HEK293 (cell line): ENCODE results near the gene RAPGEF5.

ENCODE experiments used
- PRDM6 ChIP-seq: fragments of 450-650 bp; formaldehyde crosslinking; IDR thresholded peaks from 2 replicates; pipeline ENCODE4 v1.5.1; 2017; ENCODE audit warnings: missing biosample characterization, missing genetic modification characterization
- SETDB1 ChIP-seq: IDR thresholded peaks from one replicate; pipeline ENCODE4 v1.6.1; 2017; ENCODE audit warnings: mild to moderate bottlenecking, low read length, moderate library complexity, mixed read lengths; ENCODE audit not compliant: insufficient read length
- TRIM28 ChIP-seq: IDR thresholded peaks from 2 replicates; pipeline ENCODE4 v1.6.1; 2011; ENCODE audit warnings: low read length, control low read depth, borderline replicate concordance
- ZBTB7A ChIP-seq: fragments of 450-650 bp; formaldehyde crosslinking; IDR thresholded peaks from 2 replicates; pipeline ENCODE4 v1.5.1; 2016; ENCODE audit warnings: low read depth, missing biosample characterization, missing genetic modification characterization
- ZNF138 ChIP-seq: fragments of 450-650 bp; formaldehyde crosslinking; IDR thresholded peaks from 2 replicates; pipeline ENCODE4 v1.5.1; 2016; ENCODE audit warnings: missing biosample characterization, missing genetic modification characterization, borderline replicate concordance
- ZNF184 ChIP-seq: fragments of 450-650 bp; IDR thresholded peaks from 2 replicates; pipeline ENCODE4 v1.5.1; 2018; ENCODE audit warnings: missing biosample characterization, mild to moderate bottlenecking, missing genetic modification characterization
- ZNF202 ChIP-seq: fragments of 450-650 bp; formaldehyde crosslinking; IDR thresholded peaks from 2 replicates; pipeline ENCODE4 v1.5.1; 2016; ENCODE audit warnings: missing biosample characterization, missing genetic modification characterization, borderline replicate concordance
- ZNF221 ChIP-seq: fragments of 450-650 bp; formaldehyde crosslinking; IDR thresholded peaks from 2 replicates; pipeline ENCODE4 v1.5.1; 2017; ENCODE audit warnings: missing biosample characterization, missing genetic modification characterization, borderline replicate concordance
- ZNF24 ChIP-seq: fragments of 450-650 bp; formaldehyde crosslinking; IDR thresholded peaks from 2 replicates; pipeline ENCODE4 v1.5.1; 2016; ENCODE audit warnings: missing biosample characterization, missing genetic modification characterization
- ZNF266 ChIP-seq: fragments of 450-650 bp; formaldehyde crosslinking; IDR thresholded peaks from 2 replicates; pipeline ENCODE4 v1.5.1; 2016; ENCODE audit warnings: missing biosample characterization, missing genetic modification characterization, low read depth
- ZNF404 ChIP-seq: fragments of 450-650 bp; formaldehyde crosslinking; IDR thresholded peaks from 2 replicates; pipeline ENCODE4 v1.5.1; 2017; ENCODE audit warnings: missing biosample characterization, missing genetic modification characterization
- ZNF510 ChIP-seq: fragments of 450-650 bp; formaldehyde crosslinking; IDR thresholded peaks from 2 replicates; pipeline ENCODE4 v1.5.1; 2018; ENCODE audit warnings: mild to moderate bottlenecking, missing genetic modification characterization, missing biosample characterization; ENCODE audit not compliant: insufficient replicate concordance
- ZNF768 ChIP-seq: fragments of 450-650 bp; formaldehyde crosslinking; IDR thresholded peaks from 2 replicates; pipeline ENCODE4 v1.5.1; 2018; ENCODE audit warnings: missing biosample characterization, mild to moderate bottlenecking, missing genetic modification characterization
- TF ChIP-seq, protein P1 (sequence below): fragments of 450-650 bp; formaldehyde crosslinking; IDR thresholded peaks from 2 replicates; pipeline ENCODE4 v1.5.1; 2016; ENCODE audit warnings: missing biosample characterization, missing genetic modification characterization

- TF ChIP-seq ZNF221 (tag by site-specific recombination), result no peak
- no peak for TF ChIP-seq ZNF202 (tag by site-specific recombination)
- no peak for TF ChIP-seq ZNF510 (tag by site-specific recombination)
- no peak for TF ChIP-seq TRIM28
- TF ChIP-seq ZNF24 (tag by site-specific recombination), result no peak
- TF ChIP-seq, protein P1, sequence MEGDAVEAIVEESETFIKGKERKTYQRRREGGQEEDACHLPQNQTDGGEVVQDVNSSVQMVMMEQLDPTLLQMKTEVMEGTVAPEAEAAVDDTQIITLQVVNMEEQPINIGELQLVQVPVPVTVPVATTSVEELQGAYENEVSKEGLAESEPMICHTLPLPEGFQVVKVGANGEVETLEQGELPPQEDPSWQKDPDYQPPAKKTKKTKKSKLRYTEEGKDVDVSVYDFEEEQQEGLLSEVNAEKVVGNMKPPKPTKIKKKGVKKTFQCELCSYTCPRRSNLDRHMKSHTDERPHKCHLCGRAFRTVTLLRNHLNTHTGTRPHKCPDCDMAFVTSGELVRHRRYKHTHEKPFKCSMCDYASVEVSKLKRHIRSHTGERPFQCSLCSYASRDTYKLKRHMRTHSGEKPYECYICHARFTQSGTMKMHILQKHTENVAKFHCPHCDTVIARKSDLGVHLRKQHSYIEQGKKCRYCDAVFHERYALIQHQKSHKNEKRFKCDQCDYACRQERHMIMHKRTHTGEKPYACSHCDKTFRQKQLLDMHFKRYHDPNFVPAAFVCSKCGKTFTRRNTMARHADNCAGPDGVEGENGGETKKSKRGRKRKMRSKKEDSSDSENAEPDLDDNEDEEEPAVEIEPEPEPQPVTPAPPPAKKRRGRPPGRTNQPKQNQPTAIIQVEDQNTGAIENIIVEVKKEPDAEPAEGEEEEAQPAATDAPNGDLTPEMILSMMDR (tag by site-specific recombination), result no peak
- no peak for TF ChIP-seq PRDM6 (tag by site-specific recombination)
- no peak for TF ChIP-seq ZNF266 (tag by site-specific recombination)
- no peak for TF ChIP-seq ZNF184 (tag by site-specific recombination)
- no peak for TF ChIP-seq SETDB1
- TF ChIP-seq ZNF404 (tag by site-specific recombination), result no peak
- no peak for TF ChIP-seq ZNF138 (tag by site-specific recombination)
- TF ChIP-seq ZNF768 (tag by site-specific recombination), result no peak
- TF ChIP-seq ZBTB7A (tag by site-specific recombination), result no peak
Observed at GRCh38 chr7:22213081-22213480, 143.9 kb downstream of the RAPGEF5 start.
